MCF 10A (cell line): ENCODE data around the gene DIP2B. TPM values are rescaled to one million over a fixed set of nuclear protein-coding genes. Genes with fewer than 3 reads are reported as not detected.
"Not testable (repeated sequence)": the region's sequence is repeated elsewhere in the genome, so short reads cannot be mapped to it uniquely, and the experiment has no call there.

Experiments used
- BruUV-seq: library from RNA; stranded (reverse); fragments of 400-500 nt; replicated peaks from 2 replicates; lab custom pipeline; 2021; lab: Mats Ljungman, UMichigan
- CTCF ChIA-PET: fragments of 300-600 bp; sonication (Branson Sonifier 250); formaldehyde crosslinking; extraction: SDS; loops from one replicate; lab custom pipeline; 2021; ENCODE audit warnings: antibody characterized with exemption, inconsistent platforms; lab: Yijun Ruan, JAX
- POLR2A ChIA-PET: fragments of 300-600, 350-650 bp; sonication (Branson Sonifier 250); formaldehyde crosslinking; extraction: SDS; loops from one replicate; lab custom pipeline; 2020; ENCODE audit warnings: antibody characterized with exemption, inconsistent platforms; lab: Yijun Ruan, JAX
- DNase-seq: peaks from one replicate; pipeline ENCODE4 v3.0.0-alpha.2; 2018; ENCODE audit not compliant: unreplicated experiment
- H3K27ac Mint-ChIP-seq: one replicate; pipeline ENCODE4 v1.8.0; 2022; ENCODE audit warnings: mild to moderate bottlenecking, low read depth, mixed read lengths; ENCODE audit not compliant: unreplicated experiment
- H3K27me3 Mint-ChIP-seq: one replicate; pipeline ENCODE4 v1.8.0; 2022; ENCODE audit warnings: mixed read lengths; ENCODE audit not compliant: insufficient read depth, unreplicated experiment
- H3K36me3 Mint-ChIP-seq: one replicate; pipeline ENCODE4 v1.8.0; 2022; ENCODE audit warnings: mild to moderate bottlenecking, moderate library complexity, mixed read lengths; ENCODE audit not compliant: insufficient read depth, unreplicated experiment
- H3K4me1 Mint-ChIP-seq: one replicate; pipeline ENCODE4 v1.8.0; 2022; ENCODE audit warnings: mixed read lengths; ENCODE audit not compliant: insufficient read depth, unreplicated experiment
- H3K4me3 Mint-ChIP-seq: one replicate; pipeline ENCODE4 v1.8.0; 2022; ENCODE audit warnings: mild to moderate bottlenecking, moderate library complexity, mixed read lengths; ENCODE audit not compliant: unreplicated experiment
- H3K9me3 Mint-ChIP-seq: one replicate; pipeline ENCODE4 v1.8.0; 2022; ENCODE audit warnings: mixed read lengths; ENCODE audit not compliant: unreplicated experiment
- intact Hi-C: fragments of 100-400 bp; cut with micrococcal nuclease; formaldehyde crosslinking; loops from 2 replicates; pipeline ENCODE4 v1.14.1; 2022
- total RNA-seq: library from RNA; stranded (reverse); gene quantifications from 2 replicates; pipeline ENCODE4 v1.2.3, GENCODE V29; 2022
- TF ChIP-seq, protein P1 (sequence below): fragments of 200-600 bp; IDR thresholded peaks from one replicate; pipeline ENCODE4 v1.8.0; 2022; ENCODE audit warnings: antibody characterized with exemption, mild to moderate bottlenecking; ENCODE audit not compliant: unreplicated experiment

The DIP2B gene
- total RNA-seq, 1 experiment from 2014 or later: 18.8 TPM

DNA sequence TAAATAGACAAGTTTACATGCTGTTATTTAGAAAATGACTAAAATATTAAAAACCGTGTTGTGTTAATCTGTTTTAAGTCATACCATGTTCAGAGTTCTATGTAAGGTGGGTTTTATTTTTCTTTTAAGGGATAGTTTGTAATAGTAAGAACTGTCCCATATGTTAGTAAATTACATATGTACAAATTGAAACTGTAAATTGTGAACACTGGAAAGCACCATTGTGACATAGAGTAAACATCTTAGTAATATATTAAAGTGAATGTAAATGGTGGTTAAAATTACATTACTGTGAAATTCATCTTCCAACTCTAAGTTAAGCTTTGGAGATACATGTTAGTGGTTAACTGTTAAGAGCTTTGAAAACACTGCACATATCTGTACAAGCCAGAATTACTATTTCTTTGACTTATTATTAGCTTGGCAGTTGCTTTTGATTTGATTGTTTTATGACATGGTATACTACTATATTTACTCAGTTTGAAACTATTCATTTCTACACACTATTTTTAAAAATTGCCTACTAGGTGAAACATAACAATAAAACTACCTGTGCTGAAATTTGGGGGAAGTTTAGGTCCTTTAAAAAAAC is 27.4 kb upstream of the DIP2B start:
- no peaks in the 10 kb centered on the region for H3K9me3 Mint-ChIP-seq
- no peaks in the 10 kb centered on the region for H3K27me3 Mint-ChIP-seq
- TF ChIP-seq, protein P1, sequence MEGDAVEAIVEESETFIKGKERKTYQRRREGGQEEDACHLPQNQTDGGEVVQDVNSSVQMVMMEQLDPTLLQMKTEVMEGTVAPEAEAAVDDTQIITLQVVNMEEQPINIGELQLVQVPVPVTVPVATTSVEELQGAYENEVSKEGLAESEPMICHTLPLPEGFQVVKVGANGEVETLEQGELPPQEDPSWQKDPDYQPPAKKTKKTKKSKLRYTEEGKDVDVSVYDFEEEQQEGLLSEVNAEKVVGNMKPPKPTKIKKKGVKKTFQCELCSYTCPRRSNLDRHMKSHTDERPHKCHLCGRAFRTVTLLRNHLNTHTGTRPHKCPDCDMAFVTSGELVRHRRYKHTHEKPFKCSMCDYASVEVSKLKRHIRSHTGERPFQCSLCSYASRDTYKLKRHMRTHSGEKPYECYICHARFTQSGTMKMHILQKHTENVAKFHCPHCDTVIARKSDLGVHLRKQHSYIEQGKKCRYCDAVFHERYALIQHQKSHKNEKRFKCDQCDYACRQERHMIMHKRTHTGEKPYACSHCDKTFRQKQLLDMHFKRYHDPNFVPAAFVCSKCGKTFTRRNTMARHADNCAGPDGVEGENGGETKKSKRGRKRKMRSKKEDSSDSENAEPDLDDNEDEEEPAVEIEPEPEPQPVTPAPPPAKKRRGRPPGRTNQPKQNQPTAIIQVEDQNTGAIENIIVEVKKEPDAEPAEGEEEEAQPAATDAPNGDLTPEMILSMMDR: no peak
- no peak overlapping the region for H3K27ac Mint-ChIP-seq
- peaks cover 73% of the 10 kb centered on the region for H3K36me3 Mint-ChIP-seq
- H3K4me1 Mint-ChIP-seq: no peaks in the 10 kb centered on the region
- intact Hi-C loops: no loop called here
- CTCF ChIA-PET: no interaction called here
- H3K4me3 Mint-ChIP-seq: no peak overlapping the region
- POLR2A ChIA-PET: interaction anchor here (0.9 kb wide), 1 partner anchor 33 kb away, joined by 3 read pairs; no protein-coding TSS in a partner anchor
- DNase-seq: no peak
- no TSS peak for BruUV-seq

DNA sequence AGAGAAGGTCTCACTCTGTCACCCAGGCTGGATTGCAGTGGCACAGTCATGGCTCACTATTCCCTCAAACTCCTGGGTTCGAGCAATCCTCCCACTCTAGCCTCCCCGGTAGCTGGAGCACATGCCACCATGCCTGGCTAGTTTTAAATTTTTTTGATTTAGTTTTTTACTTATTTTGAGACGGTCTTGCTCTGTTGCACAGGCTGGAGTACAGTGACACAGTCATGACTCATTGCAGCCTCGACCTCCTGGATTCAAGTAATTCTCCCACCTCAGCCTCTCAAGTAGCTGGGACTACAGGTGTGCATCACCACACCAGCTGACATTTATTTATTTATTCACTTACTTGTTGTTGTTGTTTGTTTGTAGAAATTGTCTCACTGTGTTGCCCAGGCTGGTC is 22.2 kb upstream of the DIP2B start:
- H3K9me3 Mint-ChIP-seq: no peaks in the 10 kb centered on the region
- TF ChIP-seq, protein P1: no peak
- peaks cover 21% of the 10 kb centered on the region for H3K36me3 Mint-ChIP-seq
- no peak overlapping the region for H3K27ac Mint-ChIP-seq
- H3K27me3 Mint-ChIP-seq: no peaks in the 10 kb centered on the region
- intact Hi-C loops: no loop called here
- CTCF ChIA-PET: no interaction called here
- no TSS peak for BruUV-seq
- DNase-seq: no peak
- no peak overlapping the region for H3K4me3 Mint-ChIP-seq
- H3K4me1 Mint-ChIP-seq: no peaks in the 10 kb centered on the region
- POLR2A ChIA-PET: interaction anchor here (0.6 kb wide), 1 partner anchor 206 kb away, joined by 3 read pairs; no protein-coding TSS in a partner anchor

DNA sequence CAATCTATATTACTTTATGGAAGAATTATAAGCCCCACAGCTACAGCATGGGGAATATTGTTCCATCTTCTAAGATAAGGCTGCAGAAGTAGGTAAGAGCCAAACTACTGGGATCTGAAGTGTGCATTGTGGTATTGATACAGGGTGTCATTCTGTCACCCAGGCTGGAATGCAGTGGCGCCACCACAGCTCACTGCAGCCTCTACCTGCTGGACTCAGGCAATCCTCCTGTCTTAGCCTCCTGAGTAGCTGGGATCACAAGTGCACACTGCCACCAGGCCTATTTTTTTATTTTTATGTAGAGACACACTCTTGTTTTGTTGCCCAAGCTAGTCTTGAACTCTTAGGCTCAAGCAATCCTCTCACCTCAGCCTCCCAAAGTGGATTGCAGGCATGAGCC is 21.3 kb upstream of the DIP2B start:
- TF ChIP-seq, protein P1: no peak
- Mint-ChIP-seq H3K4me3 (no peak overlapping the region), H3K27ac (no peak overlapping the region), H3K27me3 (no peaks in the 10 kb centered on the region), H3K36me3 (peaks cover 20% of the 10 kb centered on the region), H3K9me3 (no peaks in the 10 kb centered on the region), H3K4me1 (no peaks in the 10 kb centered on the region)
- no peak for DNase-seq
- intact Hi-C loops: no loop called here
- CTCF ChIA-PET: interaction anchor here (0.5 kb wide), 1 partner anchor 251 kb away, joined by 3 read pairs; no protein-coding TSS in a partner anchor
- BruUV-seq: no TSS peak
- POLR2A ChIA-PET: no interaction called here

DNA sequence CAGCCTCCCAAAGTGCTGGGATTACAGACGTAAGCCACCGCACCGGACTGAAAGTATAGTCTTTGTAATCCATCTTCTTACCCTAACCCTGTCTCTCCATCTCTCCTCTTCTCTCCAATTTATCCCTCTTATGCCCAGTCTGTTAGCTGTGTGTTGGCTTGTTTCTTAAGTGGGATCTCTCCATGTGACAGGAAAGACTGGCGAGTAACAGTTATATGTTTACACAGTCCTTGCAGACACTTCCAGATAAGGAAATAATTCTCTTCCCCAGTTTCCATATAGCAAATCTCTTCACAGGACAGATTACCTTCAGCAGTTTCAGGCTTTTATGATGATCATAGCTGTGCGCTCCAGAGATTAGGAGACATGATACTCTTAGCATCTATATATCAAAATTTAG is 16.0 kb upstream of the DIP2B start:
- Mint-ChIP-seq H3K27me3 (no peaks in the 10 kb centered on the region), H3K27ac (no peak overlapping the region), H3K36me3 (peaks cover 6% of the 10 kb centered on the region), H3K9me3 (no peaks in the 10 kb centered on the region), H3K4me1 (no peaks in the 10 kb centered on the region), H3K4me3 (no peak overlapping the region)
- TF ChIP-seq, protein P1: no peak
- no peak for DNase-seq
- POLR2A ChIA-PET: no interaction called here
- CTCF ChIA-PET: interaction anchor here (1.1 kb wide), 1 partner anchor 9 kb away, joined by 4 read pairs; no protein-coding TSS in a partner anchor
- intact Hi-C loops: no loop called here
- no TSS peak for BruUV-seq

DNA sequence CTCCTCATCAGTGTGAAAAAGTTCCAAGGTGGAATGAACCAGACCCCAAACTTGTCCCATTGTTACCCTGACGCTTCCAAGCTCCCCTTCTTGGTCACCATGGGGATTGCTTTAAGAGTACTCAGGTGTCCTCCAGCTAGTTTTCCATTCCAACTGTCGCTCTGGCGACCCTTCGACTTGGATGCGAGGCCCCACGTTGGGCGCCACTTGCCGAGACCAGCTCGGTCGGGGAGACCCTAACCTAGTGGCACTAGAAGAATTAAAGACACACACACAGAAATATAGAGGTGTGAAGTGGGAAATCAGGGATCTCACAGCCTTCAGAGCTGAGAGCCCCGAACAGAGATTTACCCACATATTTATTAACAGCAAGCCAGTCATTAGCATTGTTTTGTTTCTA is 6.7 kb upstream of the DIP2B start:
- BruUV-seq, H3K4me1 Mint-ChIP-seq, H3K27ac Mint-ChIP-seq, H3K9me3 Mint-ChIP-seq, intact Hi-C loops, H3K27me3 Mint-ChIP-seq, H3K4me3 Mint-ChIP-seq, DNase-seq, H3K36me3 Mint-ChIP-seq: not testable (repeated sequence)
- ChIA-PET CTCF (interaction anchor here (1.0 to 1.4 kb wide), 4 partner anchors 10 to 226 kb away, joined by 3 to 4 read pairs (median 4); no protein-coding TSS in a partner anchor), POLR2A (interaction anchor here (1.2 to 1.4 kb wide), 2 partner anchors 129 to 146 kb away, joined by 3 to 4 read pairs; no protein-coding TSS in a partner anchor)
